Erythroblast (primary cell): Measurements from ENCODE around the gene PCDHGB6.
"Not testable (repeated sequence)": the region's sequence is repeated elsewhere in the genome, so short reads cannot be mapped to it uniquely, and the experiment has no call there.

Experiments
- DNase-seq, 2 experiments: peaks; one replicate each; lab custom pipeline; 2025; lab: John Stamatoyannopoulos, UW
- GATA1 ChIP-seq: IDR thresholded peaks from 2 replicates; pipeline ENCODE4 v1.6.1; 2011; ENCODE audit warnings: low read depth, mild to moderate bottlenecking, control low read depth, low read length, moderate library complexity
- POLR2A ChIP-seq: IDR thresholded peaks from 2 replicates; pipeline ENCODE4 v1.6.1; 2011; ENCODE audit warnings: mild to moderate bottlenecking, low read length

PCDHGB6 gene

DNA sequence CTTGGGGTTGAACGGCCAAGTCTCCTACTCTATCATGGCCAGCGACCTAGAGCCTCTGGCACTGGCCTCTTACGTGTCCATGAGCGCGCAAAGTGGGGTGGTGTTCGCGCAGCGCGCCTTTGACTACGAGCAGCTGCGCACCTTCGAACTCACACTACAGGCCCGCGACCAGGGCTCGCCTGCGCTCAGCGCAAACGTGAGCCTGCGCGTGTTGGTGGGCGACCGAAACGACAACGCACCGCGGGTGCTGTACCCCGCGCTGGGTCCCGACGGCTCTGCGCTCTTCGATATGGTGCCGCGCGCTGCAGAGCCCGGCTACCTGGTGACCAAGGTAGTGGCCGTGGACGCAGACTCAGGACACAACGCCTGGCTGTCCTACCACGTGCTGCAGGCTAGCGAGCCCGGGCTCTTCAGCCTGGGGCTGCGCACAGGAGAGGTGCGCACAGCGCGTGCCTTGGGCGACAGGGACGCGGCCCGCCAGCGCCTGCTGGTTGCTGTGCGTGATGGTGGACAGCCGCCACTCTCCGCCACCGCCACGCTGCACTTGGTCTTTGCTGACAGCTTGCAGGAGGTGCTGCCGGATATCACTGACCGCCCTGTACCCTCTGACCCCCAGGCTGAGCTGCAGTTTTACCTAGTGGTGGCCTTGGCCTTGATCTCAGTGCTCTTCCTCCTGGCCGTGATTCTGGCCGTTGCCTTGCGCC, 8.1 kb upstream of the PCDHGB6 start:
- DNase-seq = no peak
- TF ChIP-seq POLR2A (no peak), GATA1 (no peak)

DNA sequence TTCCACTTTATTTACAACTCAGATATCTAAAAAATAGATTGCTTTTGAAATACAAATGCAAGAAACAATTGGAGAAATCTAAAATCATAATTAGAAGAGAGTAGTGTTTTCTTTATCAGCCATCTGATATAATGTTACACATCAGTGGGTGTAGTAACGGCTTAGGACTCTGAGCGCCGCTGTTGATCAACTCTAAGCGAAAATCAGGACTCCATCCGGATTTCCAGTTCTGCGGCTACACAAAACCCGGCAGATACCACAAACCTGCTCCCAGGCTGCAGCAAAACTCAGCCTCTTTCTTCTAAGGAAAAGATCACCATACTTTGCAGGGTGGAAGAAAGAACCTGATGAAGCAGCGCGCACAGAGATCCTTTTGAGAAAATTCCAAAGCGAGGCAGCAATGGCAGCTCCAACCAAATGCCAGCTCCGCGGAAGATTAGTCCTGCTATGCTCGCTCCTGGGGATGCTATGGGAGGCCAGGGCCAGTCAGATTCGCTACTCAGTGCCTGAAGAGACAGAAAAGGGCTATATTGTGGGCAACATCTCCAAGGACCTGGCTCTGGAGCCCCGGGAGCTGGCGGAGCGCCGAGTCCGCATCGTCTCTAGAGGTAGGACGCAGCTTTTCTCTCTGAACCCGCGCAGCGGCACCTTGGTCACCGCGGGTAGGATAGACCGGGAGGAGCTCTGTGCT, 5.1 kb upstream of the PCDHGB6 start, which contains the start of gene PCDHGA9:
PCDHGA9 (plus strand) TSS at position 226 of the 691 bp plus-strand sequence; CDS start at position 401, 175 bp downstream.
- DNase-seq = peak in 1 of 2 experiments; percentile 10
- no peak for TF ChIP-seq GATA1

- DNase-seq = no peak
- no peak for TF ChIP-seq POLR2A
- TF ChIP-seq GATA1 = no peak
These were observed 4.4 kb upstream of the PCDHGB6 start for GRCh38 chr5:141403387-141403786.

- TF ChIP-seq POLR2A (no peak), GATA1 (no peak)
These were observed 1.9 kb downstream of the PCDHGB6 start for GRCh38 chr5:141409598-141410306.

DNA sequence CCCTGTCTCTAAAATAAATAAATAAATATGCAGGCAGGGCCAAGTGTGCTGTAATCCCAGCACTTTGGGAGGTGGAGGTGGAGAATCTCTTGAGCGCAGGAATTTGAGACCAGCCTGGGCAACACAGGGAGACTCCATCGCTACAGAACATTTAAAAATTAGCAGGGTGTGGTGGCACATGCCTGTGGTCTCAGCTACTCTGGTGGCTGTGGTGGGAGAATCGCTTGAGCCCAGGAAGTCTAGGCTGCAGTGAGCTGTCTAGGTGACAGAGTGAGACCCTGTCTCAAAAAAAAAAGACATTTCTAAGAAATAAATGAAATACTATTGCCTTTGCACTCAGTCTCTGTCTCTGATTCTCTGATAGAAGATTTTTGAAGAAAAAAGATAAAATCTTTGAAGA, 3.8 kb downstream of the PCDHGB6 start:
- DNase-seq = no peak
- TF ChIP-seq POLR2A (no peak), GATA1 (no peak)

More at GRCh38 chr5:141409598-141410306, 1.9 kb downstream of the PCDHGB6 start:
- DNase-seq = no peak

- TF ChIP-seq POLR2A (no peak), GATA1 (no peak)
- peak; percentile 51 to 60 for DNase-seq
These were observed 5.2 kb downstream of the PCDHGB6 start, which contains the start of gene PCDHGA10 for GRCh38 chr5:141412854-141413539. Gene PCDHGA10, plus strand, starts transcription at chr5:141412987. Its CDS starts 189 bp downstream, at chr5:141413176.

DNA sequence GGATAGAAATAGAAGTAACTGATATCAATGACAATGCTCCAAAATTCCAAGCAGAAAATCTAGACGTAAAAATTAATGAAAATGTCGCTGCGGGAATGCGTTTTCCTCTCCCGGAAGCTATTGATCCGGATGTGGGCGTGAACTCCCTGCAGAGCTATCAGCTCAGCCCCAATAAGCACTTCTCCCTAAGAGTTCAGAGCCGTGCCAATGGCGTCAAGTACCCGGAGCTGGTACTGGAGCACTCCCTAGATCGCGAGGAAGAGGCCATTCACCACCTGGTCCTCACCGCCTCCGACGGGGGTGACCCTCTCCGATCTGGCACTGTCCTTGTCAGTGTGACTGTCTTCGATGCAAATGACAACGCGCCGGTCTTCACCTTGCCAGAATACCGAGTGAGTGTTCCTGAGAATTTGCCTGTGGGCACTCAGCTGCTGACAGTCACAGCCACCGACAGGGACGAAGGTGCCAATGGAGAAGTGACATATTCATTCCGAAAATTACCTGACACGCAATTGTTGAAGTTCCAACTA, 5.8 kb downstream of the PCDHGB6 start:
- no peak for TF ChIP-seq POLR2A
- TF ChIP-seq GATA1 = no peak
- no peak for DNase-seq

DNA sequence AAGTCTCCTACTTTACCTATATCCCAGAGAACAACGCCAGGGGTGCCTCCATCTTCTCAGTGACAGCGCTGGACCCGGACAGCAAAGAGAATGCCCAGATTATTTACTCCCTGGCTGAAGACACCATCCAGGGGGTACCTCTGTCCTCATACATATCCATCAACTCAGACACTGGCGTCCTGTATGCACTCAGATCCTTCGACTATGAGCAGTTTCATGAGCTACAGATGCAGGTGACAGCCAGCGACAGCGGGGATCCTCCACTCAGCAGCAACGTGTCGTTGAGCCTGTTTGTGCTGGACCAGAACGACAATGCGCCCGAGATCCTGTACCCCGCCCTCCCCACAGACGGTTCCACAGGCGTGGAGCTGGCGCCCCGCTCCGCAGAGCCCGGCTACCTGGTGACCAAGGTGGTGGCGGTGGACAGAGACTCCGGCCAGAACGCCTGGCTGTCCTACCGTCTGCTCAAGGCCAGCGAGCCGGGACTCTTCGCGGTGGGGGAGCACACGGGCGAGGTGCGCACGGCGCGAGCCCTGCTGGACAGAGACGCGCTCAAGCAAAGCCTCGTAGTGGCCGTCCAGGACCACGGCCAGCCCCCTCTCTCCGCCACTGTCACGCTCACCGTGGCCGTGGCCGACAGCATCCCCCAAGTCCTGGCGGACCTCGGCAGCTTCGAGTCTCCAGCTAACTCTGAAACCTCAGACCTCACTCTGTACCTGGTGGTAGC, 6.9 kb downstream of the PCDHGB6 start:
- DNase-seq = not testable (repeated sequence)

GRCh38 chr5:141415275-141415618, 7.4 kb downstream of the PCDHGB6 start:
- not testable (repeated sequence) for DNase-seq

GRCh38 chr5:141417494-141418172, 9.8 kb downstream of the PCDHGB6 start, which contains the start of gene PCDHGB7:
Gene PCDHGB7, plus strand, starts transcription at chr5:141417677. Its CDS starts 183 bp downstream, at chr5:141417860.
- DNase-seq = peak; percentile 63 to 73

GRCh38 chr5:141419074-141419880, 11.5 kb downstream of the PCDHGB6 start:
- DNase-seq = no peak
- TF ChIP-seq GATA1 (no peak), POLR2A (no peak)
